GM23248 (cell line): Measurements from ENCODE around the gene HDAC4. TPM values are rescaled to one million over a fixed set of nuclear protein-coding genes. Genes with fewer than 3 reads are reported as not detected.
"Not testable (repeated sequence)": the region's sequence is repeated elsewhere in the genome, so short reads cannot be mapped to it uniquely, and the experiment has no call there.

Experiments used
- DNase-seq: peaks from one replicate; pipeline ENCODE4 v3.0.0-alpha.2; 2015
- H2AFZ ChIP-seq: fragments of 200-600 bp; sonication (generic); 2 replicates; pipeline ENCODE4 v1.6.1; 2016; ENCODE audit warnings: antibody characterized with exemption
- H3F3A ChIP-seq: fragments of 200-600 bp; sonication (generic); 2 replicates; pipeline ENCODE4 v1.6.1; 2016; ENCODE audit warnings: mild to moderate bottlenecking, antibody characterized with exemption, mixed run types; ENCODE audit not compliant: insufficient read depth
- H3K27ac ChIP-seq: fragments of 200-600 bp; sonication (generic); 2 replicates; pipeline ENCODE4 v1.5.1; 2016; ENCODE audit warnings: mild to moderate bottlenecking
- H3K27me3 ChIP-seq: fragments of 200-600 bp; sonication (generic); replicated peaks from 2 replicates; pipeline ENCODE4 v1.6.1; 2016; ENCODE audit warnings: mild to moderate bottlenecking; ENCODE audit not compliant: insufficient read depth
- H3K36me3 ChIP-seq: fragments of 200-600 bp; sonication (generic); 2 replicates; pipeline ENCODE4 v1.6.1; 2016; ENCODE audit warnings: low read depth, mild to moderate bottlenecking
- H3K4me1 ChIP-seq: fragments of 200-600 bp; sonication (generic); 2 replicates; pipeline ENCODE4 v1.6.1; 2016; ENCODE audit warnings: mild to moderate bottlenecking; ENCODE audit not compliant: insufficient read depth
- H3K4me2 ChIP-seq: fragments of 200-600 bp; sonication (generic); one replicate; pipeline ENCODE4 v1.6.1; 2016; ENCODE audit warnings: mild to moderate bottlenecking; ENCODE audit not compliant: unreplicated experiment
- H3K4me3 ChIP-seq: fragments of 200-600 bp; sonication (generic); 2 replicates; pipeline ENCODE4 v1.5.1; 2016; ENCODE audit warnings: mild to moderate bottlenecking
- H3K79me2 ChIP-seq: fragments of 200-600 bp; sonication (generic); 2 replicates; pipeline ENCODE4 v1.6.1; 2016; ENCODE audit warnings: mild to moderate bottlenecking; ENCODE audit not compliant: insufficient read depth
- H3K9ac ChIP-seq: fragments of 200-600 bp; sonication (generic); 2 replicates; pipeline ENCODE4 v1.6.1; 2016; ENCODE audit warnings: mild to moderate bottlenecking
- H3K9me2 ChIP-seq: fragments of 200-600 bp; sonication (generic); 2 replicates; pipeline ENCODE4 v1.6.1; 2016; ENCODE audit warnings: mixed run types, mild to moderate bottlenecking, moderate library complexity; ENCODE audit not compliant: insufficient read depth
- H3K9me3 ChIP-seq: fragments of 200-600 bp; sonication (generic); one replicate; pipeline ENCODE4 v1.6.1; 2017; ENCODE audit warnings: low read depth
- H4K20me1 ChIP-seq: fragments of 200-600 bp; sonication (generic); 2 replicates; pipeline ENCODE4 v1.6.0; 2016; ENCODE audit not compliant: insufficient read depth
- EZH2 ChIP-seq: fragments of 200-600 bp; sonication (generic); IDR thresholded peaks from 2 replicates; pipeline ENCODE4 v1.6.1; 2018; ENCODE audit warnings: antibody characterized with exemption, mild to moderate bottlenecking; ENCODE audit not compliant: insufficient read depth, poor library complexity, severe bottlenecking
- EZH2phosphoT487 ChIP-seq: fragments of 200-600 bp; sonication (generic); IDR thresholded peaks from 2 replicates; pipeline ENCODE4 v1.6.1; 2018; ENCODE audit warnings: antibody characterized with exemption, moderate library complexity, mild to moderate bottlenecking, low read depth; ENCODE audit not compliant: insufficient read depth
- WGBS, 2 experiments: methylation state at CpG; one replicate each; pipeline ENCODE4 v1.1.6; 2015 to 2017; ENCODE audit warnings: low lambda C conversion rate in 2 of 2, low coverage in 1 of 2; ENCODE audit errors: missing lambda C conversion rate in 2 of 2; 5-methylcytosine and 5-hydroxymethylcytosine counted together
- in situ Hi-C: fragments of 300-500 bp; cut with MboI; formaldehyde crosslinking; loops from 2 replicates; pipeline ENCODE4 v1.15.0; 2020
- polyA plus RNA-seq: library from polyadenylated mRNA; unstranded; fragments of >200 nt; fragmentation: Nextera tagmentation; extraction: Ambion mirVana; gene quantifications from 2 replicates; pipeline ENCODE4 v1.2.1, GENCODE V29; 2016
- total RNA-seq: library from RNA; depleted of rRNA; stranded (reverse); fragments of >200 nt; shearing (Covaris generic); gene quantifications from 2 replicates; pipeline ENCODE4 v1.2.3, GENCODE V29; 2014

Gene HDAC4
- total and polyA plus RNA-seq, 2 experiments from 2014 or later, result 2.1 to 6.3 TPM

DNA sequence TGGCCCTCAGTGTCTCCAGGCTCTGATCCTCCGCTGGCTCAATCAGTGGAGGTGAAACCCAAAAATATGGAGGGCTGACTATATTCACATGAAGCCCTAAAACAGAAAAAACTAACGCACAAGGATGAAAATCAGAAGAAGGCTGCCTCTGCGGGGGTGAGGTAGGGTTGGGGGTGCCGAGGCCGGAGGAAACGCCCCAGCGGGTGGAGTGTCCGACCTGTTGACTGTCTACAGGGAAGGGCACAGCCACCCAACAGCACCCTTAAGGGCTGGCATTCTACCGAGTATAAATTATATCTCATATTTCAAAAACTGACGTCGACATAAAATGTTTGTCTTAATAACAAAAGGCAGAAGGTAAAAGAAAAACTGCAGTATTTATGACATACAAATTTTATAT lies 223.5 kb downstream of the HDAC4 start:
- Histone ChIP-seq H3K36me3 (no peaks in the 10 kb centered on the region), H3K9me2 (no peaks in the 10 kb centered on the region), H2AFZ (no peak overlapping the region), H3K4me3 (no peak overlapping the region), H3F3A (no peaks in the 10 kb centered on the region), H3K79me2 (no peaks in the 10 kb centered on the region), H3K9ac (no peak overlapping the region), H3K27ac (no peak overlapping the region), H3K27me3 (no peaks in the 10 kb centered on the region), H4K20me1 (no peaks in the 10 kb centered on the region), H3K4me2 (no peak overlapping the region), H3K4me1 (no peaks in the 10 kb centered on the region), H3K9me3 (no peaks in the 10 kb centered on the region)
- 96 to 97% methylated on average over 11 of the region's 11 CpGs for WGBS, 2 experiments
- DNase-seq, result no peak
- no peak for TF ChIP-seq EZH2phosphoT487
- no peak for TF ChIP-seq EZH2
- in situ Hi-C loops, result no loop called here

- H3K27ac ChIP-seq, H2AFZ ChIP-seq, H3K9me2 ChIP-seq, H3K9me3 ChIP-seq, H3F3A ChIP-seq, H4K20me1 ChIP-seq, H3K4me3 ChIP-seq, H3K36me3 ChIP-seq, H3K4me1 ChIP-seq, DNase-seq, H3K4me2 ChIP-seq, in situ Hi-C loops, H3K9ac ChIP-seq, H3K27me3 ChIP-seq, H3K79me2 ChIP-seq: not testable (repeated sequence)
- 87 to 96% methylated on average over 7 to 21 of the region's 23 CpGs for WGBS, 2 experiments
Observed at GRCh38 chr2:239176138-239176803, 224.5 kb downstream of the HDAC4 start.

DNA sequence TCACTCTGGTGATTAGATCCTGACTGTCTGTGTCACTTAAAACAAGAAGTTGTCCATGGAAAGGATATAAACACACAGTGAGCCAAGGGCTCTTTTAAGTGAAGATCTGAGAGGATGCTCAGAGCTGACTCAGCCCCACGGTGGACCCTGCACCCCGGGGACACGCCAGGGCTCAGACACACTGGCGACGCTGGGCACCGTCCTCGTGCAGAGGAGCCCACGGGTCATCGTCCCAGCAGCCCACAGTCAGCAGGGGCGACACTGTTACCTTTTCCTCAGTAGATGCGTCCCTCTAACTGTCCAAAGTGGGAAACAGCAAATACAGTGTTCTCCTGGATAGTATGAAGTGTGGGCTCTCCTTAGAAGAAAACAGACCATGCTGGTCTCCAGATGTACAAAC lies 225.6 kb downstream of the HDAC4 start:
- TF ChIP-seq EZH2phosphoT487 (no peak), EZH2 (no peak)
- Histone ChIP-seq H3F3A (no peaks in the 10 kb centered on the region), H3K4me1 (no peaks in the 10 kb centered on the region), H3K36me3 (0 out of 2 replicates have a peak, but pooled peaks cover 6% of the 10 kb centered on the region), H2AFZ (no peak overlapping the region), H3K9ac (no peak overlapping the region), H3K9me2 (no peaks in the 10 kb centered on the region), H3K4me3 (no peak overlapping the region), H3K4me2 (no peak overlapping the region), H3K79me2 (no peaks in the 10 kb centered on the region), H4K20me1 (no peaks in the 10 kb centered on the region), H3K9me3 (peaks cover 3% of the 10 kb centered on the region), H3K27me3 (no peaks in the 10 kb centered on the region), H3K27ac (no peak overlapping the region)
- in situ Hi-C loops, result no loop called here
- no peak for DNase-seq
- WGBS, 2 experiments, result 81 to 88% methylated on average over 11 of the region's 11 CpGs

- WGBS, 2 experiments, result 86 to 87% methylated on average over 1 of the region's 1 CpG
- Histone ChIP-seq H3K36me3 (0 out of 2 replicates have a peak, but pooled peaks cover 6% of the 10 kb centered on the region), H3K4me1 (no peaks in the 10 kb centered on the region), H3K9me3 (peaks cover 3% of the 10 kb centered on the region), H3F3A (no peaks in the 10 kb centered on the region), H2AFZ (no peak overlapping the region), H4K20me1 (no peaks in the 10 kb centered on the region), H3K79me2 (no peaks in the 10 kb centered on the region), H3K9me2 (no peaks in the 10 kb centered on the region), H3K4me2 (no peak overlapping the region), H3K4me3 (no peak overlapping the region), H3K27ac (no peak overlapping the region), H3K27me3 (no peaks in the 10 kb centered on the region), H3K9ac (no peak overlapping the region)
- in situ Hi-C loops, result no loop called here
- TF ChIP-seq EZH2phosphoT487, result no peak
- TF ChIP-seq EZH2, result no peak
- no peak for DNase-seq
Observed at GRCh38 chr2:239173301-239173700, 227.5 kb downstream of the HDAC4 start.

DNA sequence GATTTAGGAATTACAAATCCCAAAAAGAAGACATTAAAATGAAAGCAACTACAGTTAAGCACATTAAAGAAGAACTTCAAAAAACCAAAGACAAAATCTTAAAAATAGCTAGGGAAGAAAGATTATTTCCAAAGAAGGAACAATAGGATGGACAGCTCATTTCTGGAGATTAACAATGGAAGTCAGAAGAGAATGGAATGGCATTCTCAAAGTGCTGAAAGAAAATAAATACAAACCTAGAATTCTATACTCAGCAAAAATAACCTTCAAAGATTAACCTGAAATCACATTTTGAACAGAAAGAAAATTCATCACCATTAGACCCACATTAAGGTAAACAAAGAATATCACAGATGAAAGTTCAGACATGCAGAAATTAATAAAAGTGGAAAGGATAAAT lies 229.2 kb downstream of the HDAC4 start:
- no peaks in the 10 kb centered on the region for H3K27me3 ChIP-seq
- H3F3A ChIP-seq, result no peaks in the 10 kb centered on the region
- peak; percentile 19 for DNase-seq
- no peak overlapping the region for H3K4me2 ChIP-seq
- no peak overlapping the region for H3K4me3 ChIP-seq
- H3K27ac ChIP-seq, result no peak overlapping the region
- no peaks in the 10 kb centered on the region for H4K20me1 ChIP-seq
- H3K9ac ChIP-seq, result no peak overlapping the region
- no peaks in the 10 kb centered on the region for H3K9me2 ChIP-seq
- H3K4me1 ChIP-seq, result no peaks in the 10 kb centered on the region
- in situ Hi-C loops, result no loop called here
- no peaks in the 10 kb centered on the region for H3K79me2 ChIP-seq
- no peak overlapping the region for H2AFZ ChIP-seq
- 0 out of 2 replicates have a peak, but pooled peaks cover 6% of the 10 kb centered on the region for H3K36me3 ChIP-seq
- H3K9me3 ChIP-seq, result peaks cover 3% of the 10 kb centered on the region
- no peak for TF ChIP-seq EZH2
- TF ChIP-seq EZH2phosphoT487, result no peak
